ENCODE data around the gene DENND5B.
"Not testable (repeated sequence)": the region's sequence is repeated elsewhere in the genome, so short reads cannot be mapped to it uniquely, and the experiment has no call there.

The DENND5B gene

DNA sequence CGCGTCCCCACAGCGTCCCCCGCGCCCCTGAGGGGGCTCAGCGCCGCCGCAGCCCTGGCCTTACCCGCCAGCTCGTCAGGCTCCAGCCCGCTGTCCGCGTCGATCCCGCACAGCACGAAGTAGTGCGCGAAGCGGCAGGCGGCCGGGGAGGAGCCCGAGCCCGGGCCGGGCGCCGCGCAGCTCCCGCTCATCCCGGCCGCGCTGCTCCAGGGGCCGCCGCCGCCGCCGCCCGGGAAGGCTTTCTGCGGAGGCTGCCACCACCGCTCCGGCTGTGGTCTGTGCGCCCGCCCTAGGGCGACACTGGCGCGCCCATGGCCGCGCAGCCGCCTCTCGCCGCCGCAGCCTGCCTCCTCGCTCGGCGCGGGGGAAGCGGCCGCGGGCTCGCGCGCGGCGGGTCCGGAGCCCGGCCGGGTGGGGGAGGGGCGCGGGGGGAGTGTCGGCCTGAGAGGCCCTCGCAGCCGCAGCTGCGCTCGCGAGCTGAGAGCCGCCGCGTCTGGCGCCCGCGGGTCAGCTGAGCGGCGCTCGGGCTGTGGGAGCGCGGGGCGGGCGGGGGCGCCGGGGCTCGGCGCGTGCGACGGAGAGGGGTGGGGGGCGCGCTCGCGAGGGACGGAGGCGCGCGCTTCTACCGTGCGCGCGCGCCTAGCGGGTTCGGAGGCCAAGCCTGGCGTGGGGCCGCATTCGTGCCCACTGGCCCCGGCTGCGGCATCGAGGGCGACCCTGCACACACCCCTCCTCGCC, at the start of gene DENND5B:
TSS of gene DENND5B (minus strand) at position 495 of the 738 bp plus-strand sequence. CDS start at position 191, 304 bp downstream.
- in situ Hi-C loops (cut with HindIII; ENCODE audit: low sequenced_read_pairs), result no loop called here

DNA sequence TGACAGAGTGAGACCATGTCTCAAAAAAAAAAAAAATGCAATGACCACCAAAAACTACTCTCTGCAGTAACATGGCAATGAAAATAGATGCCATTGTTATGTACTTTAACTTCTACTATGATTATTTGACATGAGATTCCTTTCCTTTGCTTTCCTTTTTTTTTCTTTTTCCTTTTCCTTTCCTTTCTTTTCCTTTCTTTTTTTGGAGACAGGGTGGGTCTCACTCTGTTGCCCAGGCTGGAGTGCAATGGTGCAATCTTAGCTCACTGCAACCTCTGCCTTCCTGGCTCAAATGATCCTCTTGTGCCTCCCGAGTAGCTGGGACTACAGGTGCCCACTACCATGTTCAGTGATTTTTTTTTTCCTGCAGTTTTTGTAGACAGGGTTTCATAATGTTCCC, 43.7 kb upstream of the DENND5B start:
- in situ Hi-C loops (cut with HindIII; ENCODE audit: low sequenced_read_pairs), result loop anchor here (25.0 kb wide), 1 partner anchor 247 kb away; no protein-coding TSS in a partner anchor

DNA sequence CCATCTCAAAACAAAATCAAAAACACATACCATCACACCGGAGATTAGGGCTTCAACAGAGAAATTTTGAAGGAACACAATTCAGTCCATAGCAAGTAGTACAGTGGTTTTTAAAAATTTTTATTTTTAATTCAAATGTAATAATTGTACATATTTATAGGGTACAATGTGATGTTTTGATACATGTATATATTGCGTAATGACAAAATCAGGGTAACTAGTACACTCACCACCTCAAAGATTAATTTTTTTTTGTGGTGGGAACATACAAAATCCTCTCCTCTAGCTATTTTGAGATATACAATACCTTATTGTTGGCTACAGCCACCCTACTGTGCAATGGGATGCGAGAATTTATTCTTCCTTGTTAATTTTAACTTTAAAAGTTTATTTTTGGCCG, 42.5 kb upstream of the DENND5B start:
- in situ Hi-C loops (cut with HindIII; ENCODE audit: low sequenced_read_pairs), result loop anchor here (25.0 kb wide), 1 partner anchor 246 kb away; no protein-coding TSS in a partner anchor

DNA sequence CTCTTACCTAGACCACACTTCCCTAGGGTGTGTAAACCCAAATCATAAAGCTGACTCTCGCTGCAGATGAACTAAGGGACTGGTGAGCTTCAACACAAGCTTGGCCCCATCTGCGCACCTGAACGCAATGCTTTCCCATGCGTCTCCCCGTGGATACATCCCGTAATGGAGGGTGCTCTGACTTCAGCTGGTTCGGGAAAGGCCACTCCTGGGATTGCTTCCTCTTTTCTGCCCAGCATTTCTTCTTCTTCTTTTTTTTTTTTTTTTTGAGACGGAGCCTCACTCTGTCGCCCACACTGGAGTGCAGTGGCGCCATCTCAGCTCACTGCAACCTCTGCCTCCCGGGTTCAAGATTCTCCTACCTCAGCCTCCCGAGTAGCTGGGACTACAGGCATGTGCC, 40.9 kb upstream of the DENND5B start:
- in situ Hi-C loops (cut with HindIII; ENCODE audit: low sequenced_read_pairs), result loop anchor here (25.0 kb wide), 1 partner anchor 245 kb away; no protein-coding TSS in a partner anchor

DNA sequence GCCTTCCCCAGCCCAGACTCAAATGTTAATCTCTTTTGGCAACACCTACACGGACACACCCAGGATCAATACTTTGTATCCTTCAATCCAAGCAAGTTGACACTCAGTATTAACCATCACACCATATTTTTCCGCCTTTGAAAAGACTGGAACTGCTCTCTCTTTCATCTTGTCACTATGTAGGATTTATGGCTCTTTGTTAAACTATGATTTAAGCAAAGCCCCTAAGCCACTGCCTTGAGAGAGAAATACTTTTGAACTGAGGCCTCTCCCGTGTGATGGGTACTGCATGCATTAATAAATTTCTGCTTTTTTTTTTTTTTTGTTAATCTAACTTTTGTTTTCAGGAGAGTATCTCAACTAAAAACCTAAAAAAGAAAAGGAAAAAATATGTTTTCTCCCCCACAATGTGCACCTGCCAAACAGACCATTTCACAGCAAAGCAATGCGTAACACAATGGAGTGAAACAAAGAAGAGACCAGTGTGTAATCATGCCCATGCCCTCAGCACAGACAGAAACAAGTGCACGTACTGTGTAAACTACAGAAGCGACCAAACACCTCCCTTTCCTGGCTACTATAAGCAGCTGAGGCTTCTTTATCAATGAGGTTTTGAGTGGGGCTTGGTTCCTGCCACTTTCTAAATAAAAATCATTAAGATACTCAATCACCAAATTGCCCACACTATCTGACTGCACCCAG, 40.2 kb upstream of the DENND5B start:
- in situ Hi-C loops (cut with HindIII; ENCODE audit: low sequenced_read_pairs), result loop anchor here (25.0 kb wide), 1 partner anchor 244 kb away; no protein-coding TSS in a partner anchor

DNA sequence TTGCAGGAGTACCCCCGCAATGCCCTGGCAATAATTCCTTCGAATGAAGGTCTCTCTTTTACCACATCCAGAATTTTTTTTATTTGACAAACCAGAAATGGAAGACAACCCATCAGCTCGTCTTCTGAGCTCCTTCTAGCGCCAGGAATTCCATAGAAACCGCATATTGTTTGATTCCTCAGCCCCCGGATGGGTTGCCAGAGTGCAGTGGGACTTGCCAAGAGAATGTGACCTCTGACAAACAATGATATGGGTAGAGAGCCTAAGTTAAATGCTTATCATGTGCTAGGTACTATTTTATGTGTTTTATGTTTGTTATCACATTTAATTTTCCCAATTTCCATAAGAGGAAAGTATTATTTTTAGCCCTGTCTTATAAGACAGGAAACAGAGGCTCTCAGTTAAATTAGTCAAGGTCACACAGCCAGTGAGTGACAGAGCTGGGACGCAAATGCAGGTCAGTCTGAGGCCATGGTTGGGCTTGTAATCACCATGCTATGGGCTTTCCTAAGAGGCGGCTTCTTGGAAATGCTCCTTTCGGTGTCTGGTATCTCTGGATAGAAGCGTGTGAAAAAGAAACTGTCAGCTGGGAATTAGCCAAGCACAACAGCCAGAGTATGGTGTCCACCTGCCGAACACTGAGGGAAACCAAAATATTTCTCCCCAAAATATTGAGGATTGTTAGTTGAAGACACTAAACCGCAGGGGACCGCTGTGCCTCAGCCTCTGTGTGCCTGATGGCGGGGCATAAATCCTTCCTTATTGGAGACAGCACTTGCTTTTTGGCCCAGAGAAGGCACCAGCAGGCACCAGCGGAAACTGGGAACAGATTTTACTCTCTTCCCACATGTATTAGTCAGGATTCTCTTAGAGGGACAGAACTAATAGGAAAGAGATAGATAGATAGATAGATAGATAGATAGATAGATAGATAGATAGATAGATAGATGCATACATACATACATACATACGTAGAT, 39.1 kb upstream of the DENND5B start:
- in situ Hi-C loops (cut with HindIII; ENCODE audit: low sequenced_read_pairs), result loop anchor here (25.0 kb wide), 1 partner anchor 243 kb away; no protein-coding TSS in a partner anchor

DNA sequence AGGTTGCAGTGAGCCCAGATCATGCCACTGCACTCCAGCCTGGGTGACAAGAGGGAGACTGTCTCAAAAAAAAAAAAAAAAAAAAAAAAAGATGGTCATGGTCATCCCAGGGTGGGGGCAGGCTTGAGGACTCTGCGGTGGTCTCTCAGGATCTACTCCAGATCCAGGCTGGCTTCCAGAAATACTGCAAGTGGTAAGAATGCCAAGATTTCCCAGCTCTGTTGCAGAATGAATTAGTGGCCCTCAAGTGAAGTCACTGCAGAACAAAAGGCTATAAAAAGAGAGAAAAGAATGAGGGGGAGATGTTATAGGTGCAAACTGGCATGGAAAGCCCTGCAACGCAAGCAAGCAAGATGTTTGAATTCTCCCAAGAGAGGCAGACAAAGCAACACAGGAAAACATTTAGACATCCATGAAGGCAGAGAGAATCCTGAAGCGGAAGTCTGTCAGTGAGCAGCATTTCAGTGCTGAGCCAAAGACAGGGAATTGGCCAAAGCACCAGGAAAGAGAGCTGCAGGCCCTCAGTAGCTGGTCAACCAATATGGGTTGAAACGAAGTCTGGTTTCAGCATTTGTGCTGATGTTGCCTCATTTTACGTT, 36.6 kb upstream of the DENND5B start:
- in situ Hi-C loops (cut with HindIII; ENCODE audit: low sequenced_read_pairs), result loop anchor here (25.0 kb wide), 1 partner anchor 240 kb away; no protein-coding TSS in a partner anchor

DNA sequence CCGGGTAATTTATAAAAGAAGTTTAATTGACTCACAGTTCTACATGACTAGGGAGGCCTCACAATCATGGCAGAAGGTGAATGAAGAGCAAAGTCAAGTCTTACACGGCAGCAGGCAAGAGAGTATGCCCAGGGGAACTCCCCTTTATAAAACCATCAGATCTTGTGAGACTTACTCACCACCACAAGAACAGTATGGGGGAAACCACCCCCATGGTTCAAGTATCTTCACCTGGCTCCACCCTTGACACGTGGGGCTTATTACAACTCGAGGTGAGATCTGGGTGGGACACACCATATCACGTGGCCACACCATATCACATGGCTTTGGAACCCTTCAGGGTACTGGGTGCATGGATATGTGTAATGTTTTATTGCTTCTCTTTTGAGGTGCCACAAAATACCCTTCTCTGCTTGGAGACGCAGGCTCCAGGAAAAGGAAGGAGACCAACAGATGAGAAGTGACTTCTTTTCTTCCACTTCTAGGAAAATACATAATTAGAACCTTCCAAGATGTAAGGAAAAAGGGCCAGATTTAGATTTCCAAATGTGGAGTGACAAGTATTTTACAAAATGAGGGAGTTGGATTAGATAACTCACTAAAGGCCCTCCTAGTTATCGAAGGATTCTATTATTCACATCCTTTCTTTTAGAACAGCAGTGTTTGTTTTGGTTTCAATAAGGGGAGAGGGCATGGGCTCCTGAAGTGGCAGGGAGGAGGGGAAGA, 35.5 kb upstream of the DENND5B start:
- in situ Hi-C loops (cut with HindIII; ENCODE audit: low sequenced_read_pairs), result loop anchor here (25.0 kb wide), 1 partner anchor 239 kb away; no protein-coding TSS in a partner anchor

DNA sequence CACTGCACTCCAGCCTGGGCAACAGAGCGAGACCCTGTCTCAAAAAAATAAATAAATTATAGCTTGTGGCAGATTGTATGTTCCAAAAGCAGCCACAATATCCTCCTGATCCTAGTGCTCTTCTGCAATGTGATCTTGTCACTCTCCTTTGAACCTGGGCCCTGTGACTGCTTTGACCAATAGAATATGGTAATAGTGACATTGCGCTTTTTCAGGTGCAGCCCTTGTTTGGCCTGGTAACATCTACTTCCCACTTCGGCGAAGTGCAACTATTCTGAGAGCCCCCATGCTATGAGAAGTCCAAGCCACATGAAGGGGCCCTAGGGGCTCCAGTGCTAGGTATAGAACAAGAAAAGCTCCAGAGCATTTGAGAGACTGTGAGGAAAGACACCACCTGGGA, 31.1 kb upstream of the DENND5B start:
- in situ Hi-C loops (cut with HindIII; ENCODE audit: low sequenced_read_pairs), result no loop called here

DNA sequence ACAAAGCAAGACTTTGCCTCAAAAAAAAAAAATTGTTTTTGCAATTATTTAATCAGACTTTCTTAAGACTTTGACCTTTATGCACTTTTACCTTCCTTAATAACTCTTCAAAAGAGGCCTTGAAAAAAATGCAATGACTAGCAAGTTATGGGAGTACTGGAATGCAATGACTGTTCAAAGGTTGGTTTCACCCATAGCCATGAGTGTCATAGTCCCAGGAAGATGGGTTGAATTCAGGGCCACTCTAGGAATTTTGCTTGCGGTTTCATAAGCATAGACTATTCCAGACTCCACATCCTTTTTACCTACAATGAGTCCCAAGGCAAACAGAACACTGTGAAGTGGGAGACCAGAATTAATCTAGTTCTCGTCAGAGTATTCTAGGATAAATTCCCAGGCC, 29.4 kb upstream of the DENND5B start:
- in situ Hi-C loops (cut with HindIII; ENCODE audit: low sequenced_read_pairs), result no loop called here

DNA sequence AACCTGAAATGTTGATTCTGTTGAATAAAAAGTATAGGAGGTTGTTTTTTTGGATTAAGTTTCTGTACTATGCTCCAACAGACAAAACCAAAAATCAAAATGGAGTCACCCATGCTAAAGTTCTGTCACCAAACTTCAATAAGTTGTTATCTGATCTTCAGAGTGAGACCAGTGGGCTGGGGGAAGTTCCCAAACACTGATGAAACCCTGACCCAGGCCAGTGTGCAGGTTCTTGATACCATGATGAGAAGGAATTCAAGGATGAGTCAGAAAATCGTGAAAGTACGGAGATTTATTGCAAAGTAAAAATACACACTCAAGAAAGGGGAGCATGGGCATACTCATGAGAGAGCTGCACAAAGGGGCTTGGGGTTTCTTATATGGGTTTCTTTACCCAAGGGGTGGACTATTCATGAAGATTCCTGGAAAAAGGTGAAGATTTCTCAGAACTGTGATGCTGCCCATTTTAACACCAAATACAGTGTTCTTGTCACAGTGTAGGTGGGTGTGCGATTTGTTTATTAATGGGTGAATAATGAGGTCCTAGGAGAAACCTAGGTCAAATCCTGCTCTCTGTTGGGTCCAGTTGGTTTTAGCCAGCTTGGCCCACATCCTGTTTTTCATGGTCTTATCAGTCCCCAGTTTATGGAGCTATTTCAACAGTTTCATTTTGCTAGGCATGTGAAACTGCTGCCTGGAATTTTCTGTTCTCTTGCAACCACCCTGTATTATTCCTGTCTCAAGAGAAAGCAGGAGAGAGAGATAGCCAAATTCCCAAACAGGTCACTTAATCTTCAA, 27.5 kb upstream of the DENND5B start:
- in situ Hi-C loops (cut with HindIII; ENCODE audit: low sequenced_read_pairs), result no loop called here

DNA sequence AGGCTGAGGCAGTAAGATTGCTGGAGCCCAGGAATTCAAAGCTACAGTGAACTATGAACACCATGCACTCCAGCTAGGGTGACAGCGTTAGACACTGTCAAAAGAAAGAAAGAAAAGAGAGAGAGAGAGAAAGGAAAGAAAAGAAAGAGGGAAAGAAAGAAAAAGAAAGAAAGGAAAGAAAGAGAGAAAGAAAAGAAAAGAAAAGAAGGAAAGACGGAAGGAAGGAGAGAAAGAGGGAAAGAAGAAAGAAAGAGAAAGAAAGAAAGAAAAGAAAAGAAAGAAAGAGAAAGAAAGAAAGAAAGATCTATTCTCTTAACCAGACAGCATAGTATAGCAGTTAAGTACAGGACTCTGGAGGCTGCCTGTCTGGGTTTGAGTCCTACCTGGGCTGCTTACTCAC, 21.9 kb upstream of the DENND5B start:
- in situ Hi-C loops (cut with HindIII; ENCODE audit: low sequenced_read_pairs), result no loop called here

DNA sequence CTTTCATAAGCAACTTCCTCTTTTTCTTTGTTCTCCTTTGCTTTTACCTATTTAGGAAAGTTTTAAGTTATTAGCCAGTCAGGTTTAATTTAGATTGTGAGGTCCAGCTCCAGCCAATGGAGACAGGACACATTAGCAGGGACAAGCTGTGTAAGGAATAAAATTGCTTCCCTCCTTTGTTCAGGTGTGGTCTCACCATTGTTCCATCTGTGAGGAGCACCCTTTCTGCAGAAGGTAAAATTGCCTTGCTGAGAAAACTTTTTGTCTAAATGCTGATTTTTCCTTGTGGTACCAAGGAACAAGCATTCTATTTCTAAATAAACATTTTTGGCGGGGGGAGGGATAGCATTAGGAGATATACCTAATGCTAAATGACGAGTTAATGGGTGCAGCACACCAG, 17.4 kb upstream of the DENND5B start:
- in situ Hi-C loops (cut with HindIII; ENCODE audit: low sequenced_read_pairs), result not testable (repeated sequence)

DNA sequence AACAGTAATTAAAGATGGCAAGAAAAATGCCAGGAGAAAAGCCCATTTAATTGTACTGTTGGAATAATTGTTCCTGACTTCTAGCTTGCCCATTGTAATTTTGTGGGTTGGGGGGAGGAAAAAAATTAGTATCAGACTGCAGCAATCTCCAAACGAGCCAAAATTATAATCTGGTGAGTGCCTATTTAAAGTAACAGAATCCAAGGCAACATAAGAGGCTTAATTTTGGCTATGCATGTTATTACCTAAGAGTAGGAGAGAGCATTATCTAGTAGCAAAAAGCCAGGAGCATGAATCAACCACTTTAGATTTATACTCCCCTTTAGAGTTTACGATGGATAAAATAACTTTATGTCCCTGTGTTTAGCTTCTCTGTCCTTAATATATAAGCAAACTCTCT, 14.6 kb upstream of the DENND5B start:
- in situ Hi-C loops (cut with HindIII; ENCODE audit: low sequenced_read_pairs), result no loop called here

DNA sequence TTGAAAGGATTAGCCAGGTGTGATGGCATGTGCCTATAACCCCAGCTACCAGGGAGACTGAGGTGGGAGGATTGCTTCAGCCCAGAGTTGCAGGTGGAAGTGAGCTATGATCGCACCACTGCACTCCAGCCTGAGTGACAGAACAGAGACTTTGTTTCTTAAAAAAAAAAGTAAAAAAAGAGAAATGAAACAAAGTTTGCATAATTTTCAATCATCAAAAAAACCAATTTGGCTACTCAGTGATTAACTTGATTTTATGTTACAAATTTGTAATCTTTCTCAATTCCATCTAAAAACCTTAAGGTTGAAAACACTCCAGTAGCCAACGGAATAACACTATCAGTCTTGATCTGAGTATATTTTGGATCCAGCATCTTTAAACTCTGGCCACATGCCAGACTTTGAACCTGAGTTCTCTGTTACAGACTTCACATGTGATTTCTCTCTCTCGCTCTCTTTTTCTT, 12.6 kb upstream of the DENND5B start:
- in situ Hi-C loops (cut with HindIII; ENCODE audit: low sequenced_read_pairs), result no loop called here

DNA sequence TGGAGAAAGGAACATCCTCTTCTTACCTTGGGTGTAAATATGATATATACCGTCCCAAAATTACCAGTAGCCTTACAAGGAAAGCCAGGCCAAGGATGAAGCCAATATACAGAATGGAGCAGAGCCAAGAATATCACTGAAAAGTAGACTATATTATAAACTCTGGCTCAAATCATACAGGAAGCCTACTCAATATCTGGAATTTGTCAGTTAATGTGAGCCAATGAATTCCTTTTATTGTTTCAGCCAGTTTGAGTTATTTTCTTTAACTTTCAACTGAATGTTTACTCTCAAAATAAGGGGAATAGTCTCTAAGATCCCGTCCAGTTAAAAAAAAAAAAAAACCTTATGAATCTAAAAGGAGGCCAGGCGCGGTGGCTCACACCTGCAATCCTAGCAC, 9.8 kb upstream of the DENND5B start:
- in situ Hi-C loops (cut with HindIII; ENCODE audit: low sequenced_read_pairs), result no loop called here

DNA sequence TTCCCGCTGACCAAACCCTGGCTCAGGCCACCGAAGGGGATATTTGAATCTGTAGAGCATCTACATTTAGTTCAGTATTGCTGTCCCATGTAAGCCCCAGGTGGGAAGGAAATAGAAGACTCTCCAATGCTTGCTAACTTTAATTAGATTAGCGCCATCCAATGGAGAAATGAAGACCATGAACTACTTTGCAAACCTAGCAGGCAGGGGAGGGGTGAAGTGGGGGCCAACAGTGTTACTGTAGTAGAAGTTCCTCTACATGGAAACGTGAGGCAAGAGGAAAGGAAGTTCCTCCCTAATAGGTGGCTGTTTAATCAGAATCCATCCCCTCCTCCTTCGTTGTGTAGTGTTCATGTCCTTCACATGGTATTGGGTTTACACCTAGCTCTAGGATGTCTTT, 9.3 kb upstream of the DENND5B start:
- in situ Hi-C loops (cut with HindIII; ENCODE audit: low sequenced_read_pairs), result no loop called here

DNA sequence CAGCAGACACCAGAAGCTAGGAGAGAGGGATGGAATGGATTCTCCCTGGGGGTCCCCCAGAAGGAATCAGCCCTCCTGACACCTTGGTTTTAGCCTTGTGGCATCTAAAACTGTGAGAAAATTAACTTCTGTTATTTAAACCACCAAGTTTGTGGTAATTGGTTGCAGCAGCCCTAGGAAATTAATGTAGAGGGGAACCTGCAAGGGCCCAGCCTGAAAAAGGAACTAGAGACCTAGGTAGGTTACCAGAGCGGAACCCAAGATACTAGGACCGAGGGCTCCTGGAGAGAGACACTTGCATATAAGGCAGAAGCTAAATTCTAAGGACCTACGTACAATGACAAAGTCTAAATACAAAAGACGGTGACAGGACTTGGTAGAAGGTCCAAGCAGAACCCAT, 8.1 kb upstream of the DENND5B start:
- in situ Hi-C loops (cut with HindIII; ENCODE audit: low sequenced_read_pairs), result no loop called here

DNA sequence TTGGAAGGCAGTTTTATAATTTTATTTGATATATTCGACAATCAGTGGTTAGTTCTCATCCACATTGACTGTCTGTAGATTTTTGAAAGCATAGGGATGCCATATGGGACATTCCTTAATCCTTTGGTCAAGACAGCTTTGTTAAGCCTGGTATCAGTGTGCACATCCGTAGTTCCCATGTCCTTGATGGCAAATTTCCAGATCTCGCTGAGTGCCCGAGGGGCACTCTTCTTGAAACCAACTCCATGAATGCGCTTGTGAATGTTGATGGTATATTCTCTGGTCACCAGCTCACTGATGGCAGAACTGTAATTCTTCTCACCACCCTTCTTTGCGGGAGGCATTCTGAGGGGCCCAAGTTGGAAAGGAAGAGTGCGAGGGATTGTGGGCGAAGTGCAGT, 6.1 kb upstream of the DENND5B start:
- in situ Hi-C loops (cut with HindIII; ENCODE audit: low sequenced_read_pairs), result no loop called here

Data from endothelial cell of hepatic sinusoid (primary cell).